GM23248 (cell line): ENCODE measurements around the gene CSNK1A1.
"Not testable (repeated sequence)": the region's sequence is repeated elsewhere in the genome, so short reads cannot be mapped to it uniquely, and the experiment has no call there.

Source experiments
- EZH2 ChIP-seq: fragments of 200-600 bp; sonication (generic); IDR thresholded peaks from 2 replicates; pipeline ENCODE4 v1.6.1; 2018; ENCODE audit warnings: antibody characterized with exemption, mild to moderate bottlenecking; ENCODE audit not compliant: insufficient read depth, poor library complexity, severe bottlenecking
- EZH2phosphoT487 ChIP-seq: fragments of 200-600 bp; sonication (generic); IDR thresholded peaks from 2 replicates; pipeline ENCODE4 v1.6.1; 2018; ENCODE audit warnings: antibody characterized with exemption, moderate library complexity, mild to moderate bottlenecking, low read depth; ENCODE audit not compliant: insufficient read depth

DNA sequence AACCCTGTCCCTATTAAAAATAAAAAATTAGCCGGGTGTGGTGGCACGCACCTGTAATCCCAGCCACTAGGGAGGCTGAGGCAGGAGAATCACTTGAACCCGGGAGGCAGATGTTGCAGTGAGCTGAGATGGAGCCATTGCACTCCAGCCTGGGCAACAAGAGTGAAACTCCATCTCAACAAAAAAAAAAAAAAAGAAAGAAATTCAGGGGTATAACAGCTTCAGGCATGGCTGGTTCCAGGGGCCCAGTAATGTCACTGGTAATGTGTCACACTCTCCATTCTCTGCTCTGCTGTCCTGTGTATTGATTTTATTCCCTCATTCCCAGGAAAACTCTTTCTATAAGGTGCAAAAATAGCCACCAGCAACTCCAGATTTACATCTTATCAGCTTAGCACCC is 104.4 kb downstream of the CSNK1A1 start:
- not testable (repeated sequence) for TF ChIP-seq EZH2phosphoT487, EZH2
